ENCODE measurements around the gene IL10RA. TPM values are rescaled to one million over a fixed set of nuclear protein-coding genes. Genes with fewer than 3 reads are reported as not detected.

Gene IL10RA
- polyA plus RNA-seq, 3 donors = 152 to 413 (median 226) TPM

GRCh38 chr11:117973503-117973860 lies 12.7 kb upstream of the IL10RA start:
- intact Hi-C loops (cut with micrococcal nuclease) = loop anchor here in 1 of 2 donors (5.0 kb wide), 1 partner anchor 39 kb away; no protein-coding TSS in a partner anchor
- Histone ChIP-seq H3K4me1 (ENCODE audit: control insufficient read depth in 1 of 2, insufficient read depth in 2 of 2, low read length in 2 of 2) (peaks cover 94 to 100% of the 10 kb centered on the region in 2 donors), H3K4me2 (replicated peaks; ENCODE audit: extremely low read depth, low read length, poor library complexity, severe bottlenecking) (peak overlapping the region; percentile 40), H3K79me2 (ENCODE audit: insufficient read depth, low read length) (no peaks in the 10 kb centered on the region), H4K20me1 (ENCODE audit: insufficient read depth, low read length) (no peaks in the 10 kb centered on the region), H3K9ac (ENCODE audit: insufficient read depth, low read length, poor library complexity, severe bottlenecking) (no peak overlapping the region), H3K9me3 (replicated peaks in 1 of 2; ENCODE audit: control insufficient read depth in 1 of 2, insufficient read depth in 1 of 2, low read length in 2 of 2) (no peaks in the 10 kb centered on the region), H2AFZ (ENCODE audit: insufficient read depth, low read depth, low read length, poor library complexity, severe bottlenecking) (no peak overlapping the region), H3K27me3 (ENCODE audit: control insufficient read depth in 2 of 2, insufficient read depth in 2 of 2, low read length in 2 of 2) (no peaks in the 10 kb centered on the region), H3K4me3 (replicated peaks in 1 of 3; ENCODE audit: low read depth in 2 of 3, low read length in 3 of 3) (peak overlapping the region in 1 of 3 experiments; percentile 11), H3K27ac (ENCODE audit: low read depth in 1 of 2, low read length in 2 of 2) (peak overlapping the region; percentile 60 to 76), H3K36me3 (replicated peaks in 1 of 2; ENCODE audit: control insufficient read depth in 1 of 2, insufficient read depth in 2 of 2, low read length in 2 of 2) (no peaks in the 10 kb centered on the region)
- no peak for TF ChIP-seq CTCF (IDR thresholded peaks at IDR 0.05)
- peak; percentile 70 to 80 (median 78) for DNase-seq
- H3K36me3 Mint-ChIP-seq = peaks cover 6 to 11% of the 10 kb centered on the region in 2 donors
- peaks cover 0 to 4% (median 0%) of the 10 kb centered on the region in 7 donors for H3K9me3 Mint-ChIP-seq
- H3K4me3 Mint-ChIP-seq = peak overlapping the region in 1 of 2 donors; percentile 47
- peaks cover 0 to 2% (median 0%) of the 10 kb centered on the region in 3 donors for H3K27me3 Mint-ChIP-seq (ENCODE audit: low read depth in 3 of 3)
- peaks cover 96% of the 10 kb centered on the region for H3K4me1 Mint-ChIP-seq
- H3K27ac Mint-ChIP-seq = peak overlapping the region; percentile 79 to 96 (median 93)
- 18% methylated on average over 2 of the region's 4 CpGs for WGBS (ENCODE audit: insufficient coverage)

- Mint-ChIP-seq H3K27ac (peak overlapping the region; percentile 48 to 93 (median 90)), H3K4me1 (peaks cover 92% of the 10 kb centered on the region), H3K4me3 (peak overlapping the region in 1 of 2 donors; percentile 58), H3K9me3 (peaks cover 0 to 4% (median 0%) of the 10 kb centered on the region in 7 donors), H3K36me3 (peaks cover 9 to 10% of the 10 kb centered on the region in 2 donors), H3K27me3 (ENCODE audit: low read depth in 3 of 3) (peaks cover 0 to 4% (median 0%) of the 10 kb centered on the region in 3 donors)
- no peaks in the 10 kb centered on the region for H3K36me3 ChIP-seq (replicated peaks in 1 of 2; ENCODE audit: control insufficient read depth in 1 of 2, insufficient read depth in 2 of 2, low read length in 2 of 2)
- H3K9ac ChIP-seq (ENCODE audit: insufficient read depth, low read length, poor library complexity, severe bottlenecking) = no peak overlapping the region
- H2AFZ ChIP-seq (ENCODE audit: insufficient read depth, low read depth, low read length, poor library complexity, severe bottlenecking) = no peak overlapping the region
- intact Hi-C loops (cut with micrococcal nuclease) = no loop called here
- 89% methylated on average over 4 of the region's 4 CpGs for WGBS (ENCODE audit: insufficient coverage)
- H3K79me2 ChIP-seq (ENCODE audit: insufficient read depth, low read length) = no peaks in the 10 kb centered on the region
- H3K4me3 ChIP-seq (replicated peaks in 1 of 3; ENCODE audit: low read depth in 2 of 3, low read length in 3 of 3) = peak overlapping the region in 1 of 3 experiments; percentile 15
- peak overlapping the region; percentile 30 to 71 for H3K27ac ChIP-seq (ENCODE audit: low read depth in 1 of 2, low read length in 2 of 2)
- H4K20me1 ChIP-seq (ENCODE audit: insufficient read depth, low read length) = no peaks in the 10 kb centered on the region
- no peaks in the 10 kb centered on the region for H3K9me3 ChIP-seq (replicated peaks in 1 of 2; ENCODE audit: control insufficient read depth in 1 of 2, insufficient read depth in 1 of 2, low read length in 2 of 2)
- no peaks in the 10 kb centered on the region for H3K27me3 ChIP-seq (ENCODE audit: control insufficient read depth in 2 of 2, insufficient read depth in 2 of 2, low read length in 2 of 2)
- H3K4me1 ChIP-seq (ENCODE audit: control insufficient read depth in 1 of 2, insufficient read depth in 2 of 2, low read length in 2 of 2) = peaks cover 92 to 100% of the 10 kb centered on the region in 2 donors
- no peak for DNase-seq
- TF ChIP-seq CTCF (IDR thresholded peaks at IDR 0.05) = no peak
- peak overlapping the region; percentile 17 for H3K4me2 ChIP-seq (replicated peaks; ENCODE audit: extremely low read depth, low read length, poor library complexity, severe bottlenecking)
These were observed 9.7 kb upstream of the IL10RA start for GRCh38 chr11:117976445-117976844.
